SJCRH30 (cell line): ENCODE data around the gene PANX1. TPM values are rescaled to one million over a fixed set of nuclear protein-coding genes. Genes with fewer than 3 reads are reported as not detected.
"Not testable (repeated sequence)": the region's sequence is repeated elsewhere in the genome, so short reads cannot be mapped to it uniquely, and the experiment has no call there.

ENCODE experiments used
- DNase-seq, 2 experiments: peaks; one replicate each; pipeline ENCODE4 v3.0.0-alpha.2; 2015 to 2020
- H3K27ac ChIP-seq: fragments of 250-450 bp; sonication (Bioruptor Pico); 2 replicates; pipeline ENCODE4 v1.5.1; 2020; ENCODE audit warnings: mild to moderate bottlenecking, moderate library complexity
- H3K27me3 ChIP-seq: fragments of 250-450 bp; sonication (Bioruptor Pico); 2 replicates; pipeline ENCODE4 v1.5.1; 2020; ENCODE audit warnings: mild to moderate bottlenecking, moderate library complexity
- H3K36me3 ChIP-seq: fragments of 250-450 bp; sonication (Bioruptor Pico); 2 replicates; pipeline ENCODE4 v1.5.1; 2020; ENCODE audit warnings: mild to moderate bottlenecking, moderate library complexity
- H3K4me1 ChIP-seq: fragments of 250-450 bp; sonication (Bioruptor Pico); 2 replicates; pipeline ENCODE4 v1.5.1; 2020; ENCODE audit warnings: mild to moderate bottlenecking, moderate library complexity
- H3K4me3 ChIP-seq: fragments of 250-450 bp; sonication (Bioruptor Pico); 2 replicates; pipeline ENCODE4 v1.5.1; 2020; ENCODE audit warnings: mild to moderate bottlenecking, moderate library complexity
- H3K9me3 ChIP-seq: fragments of 250-450 bp; sonication (Bioruptor Pico); replicated peaks from 2 replicates; pipeline ENCODE4 v1.5.1; 2020; ENCODE audit warnings: mild to moderate bottlenecking, moderate library complexity
- total RNA-seq: library from RNA; depleted of rRNA; stranded (reverse); fragments of >200 nt; shearing (Covaris generic); gene quantifications from 2 replicates; pipeline ENCODE4 v1.2.3, GENCODE V29; 2014

PANX1 gene
- total RNA-seq, 1 experiment from 2014 or later = 22.5 TPM

GRCh38 chr11:94150704-94151685 is 22.4 kb downstream of the PANX1 start:
- Histone ChIP-seq H3K27me3 (no peaks in the 10 kb centered on the region), H3K9me3 (no peaks in the 10 kb centered on the region), H3K27ac (no peak overlapping the region), H3K4me3 (no peak overlapping the region), H3K36me3 (no peaks in the 10 kb centered on the region), H3K4me1 (peaks cover 4% of the 10 kb centered on the region)
- DNase-seq = no peak

- DNase-seq = no peak
- Histone ChIP-seq H3K27me3 (no peaks in the 10 kb centered on the region), H3K4me1 (peaks cover 4% of the 10 kb centered on the region), H3K4me3 (no peak overlapping the region), H3K36me3 (no peaks in the 10 kb centered on the region), H3K9me3 (no peaks in the 10 kb centered on the region), H3K27ac (no peak overlapping the region)
Observed at GRCh38 chr11:94151903-94152677, 23.4 kb downstream of the PANX1 start.

- Histone ChIP-seq H3K27me3 (no peaks in the 10 kb centered on the region), H3K9me3 (no peaks in the 10 kb centered on the region), H3K4me3 (no peak overlapping the region), H3K36me3 (no peaks in the 10 kb centered on the region), H3K4me1 (peaks cover 4% of the 10 kb centered on the region), H3K27ac (no peak overlapping the region)
- no peak for DNase-seq
Observed at GRCh38 chr11:94152678-94153065, 24.0 kb downstream of the PANX1 start.

- no peak overlapping the region for H3K27ac ChIP-seq
- no peaks in the 10 kb centered on the region for H3K9me3 ChIP-seq
- H3K4me1 ChIP-seq = peaks cover 4% of the 10 kb centered on the region
- H3K36me3 ChIP-seq = no peaks in the 10 kb centered on the region
- no peak for DNase-seq
- H3K4me3 ChIP-seq = no peak overlapping the region
- H3K27me3 ChIP-seq = no peaks in the 10 kb centered on the region
Observed at GRCh38 chr11:94153320-94153719, 24.7 kb downstream of the PANX1 start.

GRCh38 chr11:94154095-94154856 is 25.6 kb downstream of the PANX1 start:
- Histone ChIP-seq H3K27ac (no peak overlapping the region), H3K9me3 (no peaks in the 10 kb centered on the region), H3K27me3 (no peaks in the 10 kb centered on the region), H3K4me3 (no peak overlapping the region), H3K36me3 (no peaks in the 10 kb centered on the region), H3K4me1 (peaks cover 4% of the 10 kb centered on the region)
- DNase-seq = no peak

- not testable (repeated sequence) for H3K27ac ChIP-seq, DNase-seq, H3K4me3 ChIP-seq, H3K27me3 ChIP-seq, H3K9me3 ChIP-seq, H3K4me1 ChIP-seq, H3K36me3 ChIP-seq
Observed at GRCh38 chr11:94157339-94157738, 28.7 kb downstream of the PANX1 start.

GRCh38 chr11:94168882-94169281 is 40.2 kb downstream of the PANX1 start:
- H3K27ac ChIP-seq = no peak overlapping the region
- no peaks in the 10 kb centered on the region for H3K27me3 ChIP-seq
- H3K9me3 ChIP-seq = no peaks in the 10 kb centered on the region
- H3K4me1 ChIP-seq = no peaks in the 10 kb centered on the region
- no peak for DNase-seq
- H3K4me3 ChIP-seq = no peak overlapping the region
- no peaks in the 10 kb centered on the region for H3K36me3 ChIP-seq

- Histone ChIP-seq H3K36me3 (no peaks in the 10 kb centered on the region), H3K27me3 (no peaks in the 10 kb centered on the region), H3K4me1 (peaks cover 2% of the 10 kb centered on the region; the same call in 1 of the 2 replicates), H3K4me3 (no peak overlapping the region), H3K9me3 (no peaks in the 10 kb centered on the region), H3K27ac (no peak overlapping the region)
- DNase-seq = no peak
Observed at GRCh38 chr11:94169516-94169915, 40.9 kb downstream of the PANX1 start.

GRCh38 chr11:94169930-94170545 is 41.4 kb downstream of the PANX1 start:
- H3K36me3 ChIP-seq = no peaks in the 10 kb centered on the region
- H3K9me3 ChIP-seq = no peaks in the 10 kb centered on the region

GRCh38 chr11:94170953-94171352 is 42.3 kb downstream of the PANX1 start:
- no peaks in the 10 kb centered on the region for H3K9me3 ChIP-seq
- DNase-seq = no peak
- H3K27ac ChIP-seq = no peak overlapping the region
- no peaks in the 10 kb centered on the region for H3K27me3 ChIP-seq
- no peak overlapping the region for H3K4me3 ChIP-seq
- peaks cover 12% of the 10 kb centered on the region for H3K4me1 ChIP-seq
- H3K36me3 ChIP-seq = no peaks in the 10 kb centered on the region

More at GRCh38 chr11:94169930-94170545, 41.4 kb downstream of the PANX1 start:
- no peak overlapping the region for H3K4me3 ChIP-seq
- H3K27ac ChIP-seq = no peak overlapping the region
- H3K4me1 ChIP-seq = peaks cover 7% of the 10 kb centered on the region
- no peaks in the 10 kb centered on the region for H3K27me3 ChIP-seq
- no peak for DNase-seq

- Histone ChIP-seq H3K27me3 (no peaks in the 10 kb centered on the region), H3K27ac (no peak overlapping the region), H3K9me3 (no peaks in the 10 kb centered on the region), H3K4me1 (peaks cover 17% of the 10 kb centered on the region), H3K36me3 (no peaks in the 10 kb centered on the region), H3K4me3 (no peak overlapping the region)
- DNase-seq = peak; percentile 25 to 67
Observed at GRCh38 chr11:94171693-94172440, 43.2 kb downstream of the PANX1 start.

GRCh38 chr11:94175535-94175934 is 46.9 kb downstream of the PANX1 start:
- peak; percentile 46 to 68 for DNase-seq
- Histone ChIP-seq H3K27me3 (no peaks in the 10 kb centered on the region), H3K4me3 (no peak overlapping the region), H3K9me3 (no peaks in the 10 kb centered on the region), H3K4me1 (peaks cover 26% of the 10 kb centered on the region), H3K27ac (peak overlapping the region; percentile 54), H3K36me3 (0 out of 2 replicates have a peak, but pooled peaks cover 6% of the 10 kb centered on the region)

GRCh38 chr11:94178331-94178730 is 49.7 kb downstream of the PANX1 start:
- H3K4me1 ChIP-seq = peaks cover 26% of the 10 kb centered on the region
- H3K27ac ChIP-seq = no peak overlapping the region
- H3K4me3 ChIP-seq = no peak overlapping the region
- H3K27me3 ChIP-seq = no peaks in the 10 kb centered on the region
- H3K36me3 ChIP-seq = peaks cover 9% of the 10 kb centered on the region; the same call in 1 of the 2 replicates
- no peaks in the 10 kb centered on the region for H3K9me3 ChIP-seq
- no peak for DNase-seq
